Measurements from ENCODE around the gene ASMTL. TPM values are rescaled to one million over a fixed set of nuclear protein-coding genes. Genes with fewer than 3 reads are reported as not detected.

ASMTL gene
- total RNA-seq, 1 donor from 2014 or later = 20.8 TPM

- DNase-seq (ENCODE audit: low spot score) = peak; percentile 35
These were observed 3.2 kb upstream of the ASMTL start for GRCh38 chrX:1455948-1456280.

- peak; percentile 94 for DNase-seq (ENCODE audit: low spot score)
These were observed 1.5 kb upstream of the ASMTL start for GRCh38 chrX:1453951-1454785.

- DNase-seq (ENCODE audit: low spot score) = no peak
These were observed 680 bp upstream of the ASMTL start for GRCh38 chrX:1453395-1453783.

- peak; percentile 68 for DNase-seq (ENCODE audit: low spot score)
These were observed 821 bp downstream of the ASMTL start for GRCh38 chrX:1451661-1452515.

- peak; percentile 43 for DNase-seq (ENCODE audit: low spot score)
These were observed 1.5 kb downstream of the ASMTL start for GRCh38 chrX:1451251-1451660.

GRCh38 chrX:1450361-1451161 is 2.1 kb downstream of the ASMTL start:
- peak; percentile 41 for DNase-seq (ENCODE audit: low spot score)

- DNase-seq (ENCODE audit: low spot score) = no peak
These were observed 2.9 kb downstream of the ASMTL start for GRCh38 chrX:1449823-1450149.

GRCh38 chrX:1449036-1449822 is 3.5 kb downstream of the ASMTL start:
- DNase-seq (ENCODE audit: low spot score) = peak; percentile 35

- peak; percentile 60 for DNase-seq (ENCODE audit: low spot score)
These were observed 4.1 kb downstream of the ASMTL start for GRCh38 chrX:1448573-1449001.

- peak; percentile 59 for DNase-seq (ENCODE audit: low spot score)
These were observed 4.6 kb downstream of the ASMTL start for GRCh38 chrX:1447969-1448572.

- peak; percentile 33 for DNase-seq (ENCODE audit: low spot score)
These were observed 5.4 kb downstream of the ASMTL start for GRCh38 chrX:1446984-1447968.

GRCh38 chrX:1444561-1445500 is 7.9 kb downstream of the ASMTL start:
- DNase-seq (ENCODE audit: low spot score) = peak; percentile 22

GRCh38 chrX:1443496-1444075 is 9.1 kb downstream of the ASMTL start:
- DNase-seq (ENCODE audit: low spot score) = peak; percentile 65

- peak; percentile 28 for DNase-seq (ENCODE audit: low spot score)
These were observed 9.9 kb downstream of the ASMTL start for GRCh38 chrX:1442724-1443367.

- peak; percentile 59 for DNase-seq (ENCODE audit: low spot score)
These were observed 10.6 kb downstream of the ASMTL start for GRCh38 chrX:1442016-1442665.

- peak; percentile 47 for DNase-seq (ENCODE audit: low spot score)
These were observed 12.2 kb downstream of the ASMTL start for GRCh38 chrX:1440506-1440905.

All from mesenteric fat pad (tissue), 1 donor.